ENCODE measurements around the gene SLC6A16. TPM values are rescaled to one million over a fixed set of nuclear protein-coding genes. Genes with fewer than 3 reads are reported as not detected.

The SLC6A16 gene
- total RNA-seq, 1 donor from 2014 or later = 0.44 TPM

- intact Hi-C loops (cut with micrococcal nuclease) = no loop called here
- Mint-ChIP-seq H3K9me3 (no peaks in the 10 kb centered on the region), H3K4me1 (ENCODE audit: low read depth) (peaks cover 16% of the 10 kb centered on the region), H3K4me3 (no peak overlapping the region), H3K36me3 (ENCODE audit: low read depth) (no peaks in the 10 kb centered on the region), H3K27ac (no peak overlapping the region), H3K27me3 (ENCODE audit: insufficient read depth) (peaks cover 43% of the 10 kb centered on the region)
- DNase-seq (ENCODE audit: low spot score) = no peak
These were observed 35.1 kb upstream of the SLC6A16 start for GRCh38 chr19:49359851-49360820.

- intact Hi-C loops (cut with micrococcal nuclease) = no loop called here
- peaks cover 40% of the 10 kb centered on the region for H3K27me3 Mint-ChIP-seq (ENCODE audit: insufficient read depth)
These were observed 32.2 kb upstream of the SLC6A16 start for GRCh38 chr19:49357186-49357585.

GRCh38 chr19:49356382-49356781, 31.4 kb upstream of the SLC6A16 start:
- DNase-seq (ENCODE audit: low spot score) = no peak
- H3K27me3 Mint-ChIP-seq (ENCODE audit: insufficient read depth) = peaks cover 33% of the 10 kb centered on the region
- H3K27ac Mint-ChIP-seq = no peak overlapping the region
- no peaks in the 10 kb centered on the region for H3K36me3 Mint-ChIP-seq (ENCODE audit: low read depth)
- H3K9me3 Mint-ChIP-seq = no peaks in the 10 kb centered on the region
- no peak overlapping the region for H3K4me3 Mint-ChIP-seq
- peaks cover 15% of the 10 kb centered on the region for H3K4me1 Mint-ChIP-seq (ENCODE audit: low read depth)
- intact Hi-C loops (cut with micrococcal nuclease) = no loop called here

More at GRCh38 chr19:49357186-49357585, 32.2 kb upstream of the SLC6A16 start:
- no peak overlapping the region for H3K4me3 Mint-ChIP-seq
- no peaks in the 10 kb centered on the region for H3K36me3 Mint-ChIP-seq (ENCODE audit: low read depth)
- no peaks in the 10 kb centered on the region for H3K9me3 Mint-ChIP-seq
- no peak overlapping the region for H3K27ac Mint-ChIP-seq
- peaks cover 16% of the 10 kb centered on the region for H3K4me1 Mint-ChIP-seq (ENCODE audit: low read depth)
- DNase-seq (ENCODE audit: low spot score) = no peak

GRCh38 chr19:49355909-49356353, 30.9 kb upstream of the SLC6A16 start:
- H3K27ac Mint-ChIP-seq = no peak overlapping the region
- H3K9me3 Mint-ChIP-seq = no peaks in the 10 kb centered on the region
- H3K4me1 Mint-ChIP-seq (ENCODE audit: low read depth) = peaks cover 11% of the 10 kb centered on the region
- H3K27me3 Mint-ChIP-seq (ENCODE audit: insufficient read depth) = peaks cover 33% of the 10 kb centered on the region
- DNase-seq (ENCODE audit: low spot score) = no peak
- no peaks in the 10 kb centered on the region for H3K36me3 Mint-ChIP-seq (ENCODE audit: low read depth)
- no peak overlapping the region for H3K4me3 Mint-ChIP-seq
- intact Hi-C loops (cut with micrococcal nuclease) = no loop called here

GRCh38 chr19:49349567-49349966, 24.6 kb upstream of the SLC6A16 start:
- H3K27me3 Mint-ChIP-seq (ENCODE audit: insufficient read depth) = peaks cover 3% of the 10 kb centered on the region
- H3K27ac Mint-ChIP-seq = no peak overlapping the region
- intact Hi-C loops (cut with micrococcal nuclease) = no loop called here
- no peaks in the 10 kb centered on the region for H3K9me3 Mint-ChIP-seq
- no peak overlapping the region for H3K4me3 Mint-ChIP-seq
- DNase-seq (ENCODE audit: low spot score) = no peak
- peaks cover 3% of the 10 kb centered on the region for H3K36me3 Mint-ChIP-seq (ENCODE audit: low read depth)
- H3K4me1 Mint-ChIP-seq (ENCODE audit: low read depth) = peaks cover 5% of the 10 kb centered on the region

GRCh38 chr19:49348305-49349189, 23.6 kb upstream of the SLC6A16 start:
- peaks cover 6% of the 10 kb centered on the region for H3K4me1 Mint-ChIP-seq (ENCODE audit: low read depth)
- intact Hi-C loops (cut with micrococcal nuclease) = no loop called here
- H3K9me3 Mint-ChIP-seq = no peaks in the 10 kb centered on the region
- DNase-seq (ENCODE audit: low spot score) = no peak
- H3K36me3 Mint-ChIP-seq (ENCODE audit: low read depth) = peaks cover 4% of the 10 kb centered on the region
- H3K27me3 Mint-ChIP-seq (ENCODE audit: insufficient read depth) = peaks cover 3% of the 10 kb centered on the region
- H3K27ac Mint-ChIP-seq = no peak overlapping the region
- H3K4me3 Mint-ChIP-seq = no peak overlapping the region

GRCh38 chr19:49347835-49348234, 22.8 kb upstream of the SLC6A16 start:
- H3K36me3 Mint-ChIP-seq (ENCODE audit: low read depth) = peaks cover 4% of the 10 kb centered on the region
- no peak overlapping the region for H3K27ac Mint-ChIP-seq
- H3K4me3 Mint-ChIP-seq = no peak overlapping the region
- H3K27me3 Mint-ChIP-seq (ENCODE audit: insufficient read depth) = peaks cover 3% of the 10 kb centered on the region
- no peak for DNase-seq (ENCODE audit: low spot score)
- H3K4me1 Mint-ChIP-seq (ENCODE audit: low read depth) = peaks cover 6% of the 10 kb centered on the region
- intact Hi-C loops (cut with micrococcal nuclease) = no loop called here
- H3K9me3 Mint-ChIP-seq = no peaks in the 10 kb centered on the region

- intact Hi-C loops (cut with micrococcal nuclease) = no loop called here
- no peak overlapping the region for H3K4me3 Mint-ChIP-seq
- no peak for DNase-seq (ENCODE audit: low spot score)
- H3K9me3 Mint-ChIP-seq = no peaks in the 10 kb centered on the region
- H3K4me1 Mint-ChIP-seq (ENCODE audit: low read depth) = peaks cover 6% of the 10 kb centered on the region
- peaks cover 4% of the 10 kb centered on the region for H3K36me3 Mint-ChIP-seq (ENCODE audit: low read depth)
- H3K27ac Mint-ChIP-seq = no peak overlapping the region
- peaks cover 3% of the 10 kb centered on the region for H3K27me3 Mint-ChIP-seq (ENCODE audit: insufficient read depth)
These were observed 22.2 kb upstream of the SLC6A16 start for GRCh38 chr19:49347191-49347590.

- H3K27me3 Mint-ChIP-seq (ENCODE audit: insufficient read depth) = no peaks in the 10 kb centered on the region
- no peak overlapping the region for H3K27ac Mint-ChIP-seq
- no peak for DNase-seq (ENCODE audit: low spot score)
- peaks cover 14% of the 10 kb centered on the region for H3K4me1 Mint-ChIP-seq (ENCODE audit: low read depth)
- intact Hi-C loops (cut with micrococcal nuclease) = no loop called here
- peaks cover 12% of the 10 kb centered on the region for H3K36me3 Mint-ChIP-seq (ENCODE audit: low read depth)
- H3K9me3 Mint-ChIP-seq = no peaks in the 10 kb centered on the region
- H3K4me3 Mint-ChIP-seq = no peak overlapping the region
These were observed 19.8 kb upstream of the SLC6A16 start for GRCh38 chr19:49344505-49345423.

GRCh38 chr19:49343123-49343522, 18.1 kb upstream of the SLC6A16 start:
- no peak for DNase-seq (ENCODE audit: low spot score)
- Mint-ChIP-seq H3K4me3 (no peak overlapping the region), H3K27me3 (ENCODE audit: insufficient read depth) (no peaks in the 10 kb centered on the region), H3K36me3 (ENCODE audit: low read depth) (peaks cover 22% of the 10 kb centered on the region), H3K4me1 (ENCODE audit: low read depth) (peaks cover 21% of the 10 kb centered on the region), H3K27ac (no peak overlapping the region), H3K9me3 (no peaks in the 10 kb centered on the region)
- intact Hi-C loops (cut with micrococcal nuclease) = no loop called here

- H3K27ac Mint-ChIP-seq = no peak overlapping the region
- intact Hi-C loops (cut with micrococcal nuclease) = no loop called here
- H3K9me3 Mint-ChIP-seq = no peaks in the 10 kb centered on the region
- no peak for DNase-seq (ENCODE audit: low spot score)
- H3K4me3 Mint-ChIP-seq = no peak overlapping the region
- H3K4me1 Mint-ChIP-seq (ENCODE audit: low read depth) = peaks cover 22% of the 10 kb centered on the region
- no peaks in the 10 kb centered on the region for H3K27me3 Mint-ChIP-seq (ENCODE audit: insufficient read depth)
- peaks cover 27% of the 10 kb centered on the region for H3K36me3 Mint-ChIP-seq (ENCODE audit: low read depth)
These were observed 17.3 kb upstream of the SLC6A16 start for GRCh38 chr19:49342291-49342721.
